HEK293T (cell line): Measurements from ENCODE around the gene MRAS.

Experiments
- CTCF ChIA-PET: fragments of 350-600 bp; formaldehyde crosslinking; extraction: SDS; loops from one replicate; lab custom pipeline; 2021; ENCODE audit warnings: antibody characterized with exemption, inconsistent platforms; lab: Yijun Ruan, JAX
- POLR2A ChIA-PET: fragments of 350-600 bp; formaldehyde crosslinking; extraction: SDS; loops from one replicate; lab custom pipeline; 2020; ENCODE audit warnings: antibody characterized with exemption, inconsistent platforms; lab: Yijun Ruan, JAX
- DNase-seq: peaks from one replicate; pipeline ENCODE4 v3.0.0; 2012; ENCODE audit warnings: mixed read lengths; ENCODE audit errors: extremely low spot score
- ARNT ChIP-seq: fragments of 450-650 bp; IDR thresholded peaks from 2 replicates; pipeline ENCODE4 v1.6.1; 2017; ENCODE audit warnings: mild to moderate bottlenecking
- BHLHE40 ChIP-seq: fragments of 450-650 bp; IDR thresholded peaks from 2 replicates; pipeline ENCODE4 v1.6.1; 2016; ENCODE audit warnings: mild to moderate bottlenecking, moderate library complexity, borderline replicate concordance
- CTBP1 ChIP-seq: fragments of 450-650 bp; IDR thresholded peaks from 2 replicates; pipeline ENCODE4 v1.6.1; 2016; ENCODE audit warnings: borderline replicate concordance
- ELF4 ChIP-seq: fragments of 450-650 bp; IDR thresholded peaks from 2 replicates; pipeline ENCODE4 v1.6.1; 2017; ENCODE audit warnings: antibody characterized with exemption
- FOXA1 ChIP-seq: fragments of 450-650 bp; IDR thresholded peaks from 2 replicates; pipeline ENCODE4 v1.6.1; 2016; ENCODE audit warnings: mild to moderate bottlenecking
- FOXK2 ChIP-seq: fragments of 450-650 bp; IDR thresholded peaks from 2 replicates; pipeline ENCODE4 v1.6.1; 2016; ENCODE audit warnings: mild to moderate bottlenecking
- FOXM1 ChIP-seq: fragments of 450-650 bp; IDR thresholded peaks from 2 replicates; pipeline ENCODE4 v1.6.1; 2017; ENCODE audit warnings: mild to moderate bottlenecking, borderline replicate concordance
- HDGF ChIP-seq: fragments of 450-650 bp; IDR thresholded peaks from 2 replicates; pipeline ENCODE4 v1.6.1; 2017; ENCODE audit warnings: antibody characterized with exemption, borderline replicate concordance
- L3MBTL2 ChIP-seq: fragments of 450-650 bp; conservative IDR thresholded peaks from 2 replicates; pipeline ENCODE4 v1.6.1; 2016; ENCODE audit warnings: mild to moderate bottlenecking
- LEF1 ChIP-seq: fragments of 450-650 bp; IDR thresholded peaks from 2 replicates; pipeline ENCODE4 v1.6.1; 2017; ENCODE audit warnings: mild to moderate bottlenecking, borderline replicate concordance
- NFRKB ChIP-seq: fragments of 450-650 bp; IDR thresholded peaks from 2 replicates; pipeline ENCODE4 v1.6.1; 2016; ENCODE audit warnings: mild to moderate bottlenecking, moderate library complexity
- PKNOX1 ChIP-seq: fragments of 450-650 bp; IDR thresholded peaks from 2 replicates; pipeline ENCODE4 v1.6.1; 2016
- SP1 ChIP-seq: fragments of 450-650 bp; IDR thresholded peaks from 2 replicates; pipeline ENCODE4 v1.6.1; 2017
- SUZ12 ChIP-seq: fragments of 450-650 bp; IDR thresholded peaks from 2 replicates; pipeline ENCODE4 v1.6.1; 2016; ENCODE audit warnings: mild to moderate bottlenecking
- TARDBP ChIP-seq: fragments of 450-650 bp; IDR thresholded peaks from 2 replicates; pipeline ENCODE4 v1.6.1; 2016
- ZNF384 ChIP-seq: fragments of 450-650 bp; IDR thresholded peaks from 2 replicates; pipeline ENCODE4 v1.6.1; 2016

MRAS gene

GRCh38 chr3:138434276-138434874, 86.0 kb downstream of the MRAS start, which contains the start of gene ESYT3:
Gene ESYT3 (plus strand): TSS chr3:138434616. CDS start chr3:138434799, 183 bp downstream.
- CTCF ChIA-PET = no interaction called here
- DNase-seq = no peak
- POLR2A ChIA-PET = no interaction called here
- TF ChIP-seq HDGF (no peak), ZNF384 (no peak), L3MBTL2 (no peak), LEF1 (no peak), SUZ12 (no peak), FOXA1 (no peak), SP1 (no peak), ELF4 (no peak), FOXM1 (no peak), NFRKB (no peak), CTBP1 (no peak), TARDBP (no peak), PKNOX1 (no peak), FOXK2 (no peak)

GRCh38 chr3:138434875-138435772, 86.7 kb downstream of the MRAS start:
- POLR2A ChIA-PET = no interaction called here
- DNase-seq = no peak
- TF ChIP-seq TARDBP = no peak
- TF ChIP-seq ZNF384 = no peak
- TF ChIP-seq NFRKB = no peak
- TF ChIP-seq BHLHE40 = no peak
- no peak for TF ChIP-seq LEF1
- TF ChIP-seq PKNOX1 = no peak
- TF ChIP-seq HDGF = no peak
- no peak for TF ChIP-seq ARNT
- TF ChIP-seq ELF4 = no peak
- TF ChIP-seq FOXA1 = no peak
- no peak for TF ChIP-seq FOXM1
- TF ChIP-seq FOXK2 = no peak
- no peak for TF ChIP-seq SP1
- TF ChIP-seq CTBP1 = no peak
- TF ChIP-seq L3MBTL2 = no peak
- no peak for TF ChIP-seq SUZ12
- CTCF ChIA-PET = no interaction called here

GRCh38 chr3:138435840-138436239, 87.5 kb downstream of the MRAS start:
- POLR2A ChIA-PET = no interaction called here
- no peak for TF ChIP-seq SP1
- TF ChIP-seq L3MBTL2 = no peak
- no peak for TF ChIP-seq FOXK2
- TF ChIP-seq BHLHE40 = no peak
- TF ChIP-seq ELF4 = no peak
- TF ChIP-seq CTBP1 = no peak
- TF ChIP-seq PKNOX1 = no peak
- TF ChIP-seq HDGF = no peak
- TF ChIP-seq LEF1 = no peak
- CTCF ChIA-PET = no interaction called here
- no peak for DNase-seq

- CTCF ChIA-PET = interaction anchor here (0.6 kb wide), 1 partner anchor 20 kb away, joined by 3 read pairs; no protein-coding TSS in a partner anchor
- DNase-seq = no peak
These were observed 88.9 kb downstream of the MRAS start for GRCh38 chr3:138437281-138437680.

More at GRCh38 chr3:138437281-138437680, 88.9 kb downstream of the MRAS start:
- POLR2A ChIA-PET = no interaction called here
- TF ChIP-seq FOXM1 (no peak), LEF1 (no peak), PKNOX1 (no peak), FOXK2 (no peak), ELF4 (no peak), L3MBTL2 (no peak), ZNF384 (no peak), NFRKB (no peak), ARNT (no peak), TARDBP (no peak), FOXA1 (no peak)
